HG03469 (cell line): ENCODE data around the gene CCL13.
"Not testable (repeated sequence)": the region's sequence is repeated elsewhere in the genome, so short reads cannot be mapped to it uniquely, and the experiment has no call there.

Experiments used
- ATAC-seq: cut with Tn5 transposase; IDR thresholded peaks from one replicate; pipeline ENCODE4 v1.9.1; 2021; ENCODE audit warnings: mild to moderate bottlenecking, moderate library complexity, moderate number of reproducible peaks; ENCODE audit not compliant: unreplicated experiment

CCL13 gene

GRCh38 chr17:34356194-34356593, at the start of gene CCL13:
CCL13 (plus strand) TSS chr17:34356480; CDS start chr17:34356527, 47 bp downstream.
- ATAC-seq = no peak

GRCh38 chr17:34307110-34307509, 49.2 kb upstream of the CCL13 start:
- ATAC-seq = no peak

GRCh38 chr17:34308371-34308770, 47.9 kb upstream of the CCL13 start:
- ATAC-seq = no peak

- ATAC-seq = no peak
Measured at GRCh38 chr17:34311291-34311690, 45.0 kb upstream of the CCL13 start.

GRCh38 chr17:34312080-34312479, 44.2 kb upstream of the CCL13 start:
- no peak for ATAC-seq

GRCh38 chr17:34313164-34313563, 43.1 kb upstream of the CCL13 start:
- no peak for ATAC-seq

- no peak for ATAC-seq
Measured at GRCh38 chr17:34314279-34314678, 42.0 kb upstream of the CCL13 start.

GRCh38 chr17:34318474-34318873, 37.8 kb upstream of the CCL13 start:
- no peak for ATAC-seq

GRCh38 chr17:34319039-34319483, 37.2 kb upstream of the CCL13 start, which contains the start of gene CCL8:
CCL8 (plus strand) TSS chr17:34319435; CDS start chr17:34319502, 67 bp downstream.
- no peak for ATAC-seq

GRCh38 chr17:34321964-34322363, 34.3 kb upstream of the CCL13 start:
- ATAC-seq = no peak

- ATAC-seq = not testable (repeated sequence)
Measured at GRCh38 chr17:34327580-34327979, 28.7 kb upstream of the CCL13 start.

- ATAC-seq = no peak
Measured at GRCh38 chr17:34337701-34338100, 18.6 kb upstream of the CCL13 start.

GRCh38 chr17:34339138-34339770, 17.0 kb upstream of the CCL13 start:
- no peak for ATAC-seq

GRCh38 chr17:34341916-34342315, 14.4 kb upstream of the CCL13 start:
- no peak for ATAC-seq

GRCh38 chr17:34347063-34347462, 9.2 kb upstream of the CCL13 start:
- no peak for ATAC-seq

GRCh38 chr17:34349751-34350150, 6.5 kb upstream of the CCL13 start:
- ATAC-seq = no peak

- no peak for ATAC-seq
Measured at GRCh38 chr17:34351096-34351495, 5.2 kb upstream of the CCL13 start.

GRCh38 chr17:34352191-34352590, 4.1 kb upstream of the CCL13 start:
- ATAC-seq = no peak

GRCh38 chr17:34354637-34355036, 1.6 kb upstream of the CCL13 start:
- ATAC-seq = no peak

- no peak for ATAC-seq
Measured at GRCh38 chr17:34357398-34357797, 1.1 kb downstream of the CCL13 start.

GRCh38 chr17:34358631-34359030, 2.4 kb downstream of the CCL13 start:
- ATAC-seq = no peak

- no peak for ATAC-seq
Measured at GRCh38 chr17:34360601-34361270, 4.5 kb downstream of the CCL13 start.
